OCI-LY3 (cell line): ENCODE measurements around the gene HS3ST3B1.

Source experiments
- EZH2phosphoT487 ChIP-seq: fragments of 200-600 bp; shearing (Covaris generic); IDR thresholded peaks from 2 replicates; pipeline ENCODE4 v1.6.1; 2018; ENCODE audit warnings: antibody characterized with exemption, mixed run types, low read depth
- TF ChIP-seq, protein P1 (sequence below): fragments of 200-600, 300-600 bp; sonication (generic); IDR thresholded peaks from 2 replicates; pipeline ENCODE4 v1.5.1; 2014; ENCODE audit warnings: antibody characterized with exemption, low read length, low read depth

GRCh38 chr17:14294876-14295275, 6.0 kb upstream of the HS3ST3B1 start:
- TF ChIP-seq, protein P1, sequence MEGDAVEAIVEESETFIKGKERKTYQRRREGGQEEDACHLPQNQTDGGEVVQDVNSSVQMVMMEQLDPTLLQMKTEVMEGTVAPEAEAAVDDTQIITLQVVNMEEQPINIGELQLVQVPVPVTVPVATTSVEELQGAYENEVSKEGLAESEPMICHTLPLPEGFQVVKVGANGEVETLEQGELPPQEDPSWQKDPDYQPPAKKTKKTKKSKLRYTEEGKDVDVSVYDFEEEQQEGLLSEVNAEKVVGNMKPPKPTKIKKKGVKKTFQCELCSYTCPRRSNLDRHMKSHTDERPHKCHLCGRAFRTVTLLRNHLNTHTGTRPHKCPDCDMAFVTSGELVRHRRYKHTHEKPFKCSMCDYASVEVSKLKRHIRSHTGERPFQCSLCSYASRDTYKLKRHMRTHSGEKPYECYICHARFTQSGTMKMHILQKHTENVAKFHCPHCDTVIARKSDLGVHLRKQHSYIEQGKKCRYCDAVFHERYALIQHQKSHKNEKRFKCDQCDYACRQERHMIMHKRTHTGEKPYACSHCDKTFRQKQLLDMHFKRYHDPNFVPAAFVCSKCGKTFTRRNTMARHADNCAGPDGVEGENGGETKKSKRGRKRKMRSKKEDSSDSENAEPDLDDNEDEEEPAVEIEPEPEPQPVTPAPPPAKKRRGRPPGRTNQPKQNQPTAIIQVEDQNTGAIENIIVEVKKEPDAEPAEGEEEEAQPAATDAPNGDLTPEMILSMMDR = no peak
- no peak for TF ChIP-seq EZH2phosphoT487
